Stimulated activated CD4-positive, alpha-beta T cell treated with anti-CD3 and anti-CD28 coated beads, Interleukin-15, amount 100 ng/mL, for 24 hours (primary cell): ENCODE data around the gene CHST8.
A peak's percentile ranks its signal among the peaks of the same experiment; 100 is the strongest.
"Not testable (repeated sequence)": the region's sequence is repeated elsewhere in the genome, so short reads cannot be mapped to it uniquely, and the experiment has no call there.

Experiments
- DNase-seq: peaks from one replicate; pipeline ENCODE4 v3.0.0-alpha.2; 2020

Gene CHST8

GRCh38 chr19:33621811-33622504 lies at the start of gene CHST8:
TSS of gene CHST8 (plus strand) at chr19:33621953. CDS start at chr19:33689262, 67,309 bp downstream.
- peak; percentile 45 for DNase-seq

GRCh38 chr19:33572929-33573328 lies 48.8 kb upstream of the CHST8 start:
- no peak for DNase-seq

GRCh38 chr19:33574824-33575223 lies 46.9 kb upstream of the CHST8 start:
- no peak for DNase-seq

- no peak for DNase-seq
Observed at GRCh38 chr19:33578697-33579096, 43.1 kb upstream of the CHST8 start.

GRCh38 chr19:33580026-33580644 lies 41.6 kb upstream of the CHST8 start:
- no peak for DNase-seq

- DNase-seq, result no peak
Observed at GRCh38 chr19:33580645-33581037, 41.1 kb upstream of the CHST8 start.

GRCh38 chr19:33582914-33583313 lies 38.8 kb upstream of the CHST8 start:
- no peak for DNase-seq

- no peak for DNase-seq
Observed at GRCh38 chr19:33587150-33587549, 34.6 kb upstream of the CHST8 start.

- DNase-seq, result no peak
Observed at GRCh38 chr19:33590224-33590623, 31.5 kb upstream of the CHST8 start.

- no peak for DNase-seq
Observed at GRCh38 chr19:33595783-33596182, 26.0 kb upstream of the CHST8 start.

- no peak for DNase-seq
Observed at GRCh38 chr19:33601583-33601982, 20.2 kb upstream of the CHST8 start.

- no peak for DNase-seq
Observed at GRCh38 chr19:33602576-33603204, 19.1 kb upstream of the CHST8 start.

- DNase-seq, result no peak
Observed at GRCh38 chr19:33603377-33603776, 18.4 kb upstream of the CHST8 start.

GRCh38 chr19:33604651-33605050 lies 17.1 kb upstream of the CHST8 start:
- no peak for DNase-seq

GRCh38 chr19:33605803-33606295 lies 15.9 kb upstream of the CHST8 start:
- DNase-seq, result not testable (repeated sequence)

GRCh38 chr19:33606556-33606955 lies 15.2 kb upstream of the CHST8 start:
- no peak for DNase-seq

GRCh38 chr19:33609353-33609752 lies 12.4 kb upstream of the CHST8 start:
- DNase-seq, result no peak

GRCh38 chr19:33610588-33610987 lies 11.2 kb upstream of the CHST8 start:
- no peak for DNase-seq

GRCh38 chr19:33612928-33613619 lies 8.7 kb upstream of the CHST8 start:
- DNase-seq, result no peak

- DNase-seq, result no peak
Observed at GRCh38 chr19:33613620-33614000, 8.1 kb upstream of the CHST8 start.

- no peak for DNase-seq
Observed at GRCh38 chr19:33616346-33616745, 5.4 kb upstream of the CHST8 start.

GRCh38 chr19:33616857-33617256 lies 4.9 kb upstream of the CHST8 start:
- no peak for DNase-seq

GRCh38 chr19:33618363-33618762 lies 3.4 kb upstream of the CHST8 start:
- DNase-seq, result not testable (repeated sequence)

GRCh38 chr19:33618884-33619283 lies 2.9 kb upstream of the CHST8 start:
- no peak for DNase-seq
